Tongue (tissue), 2 donors: ENCODE measurements around the gene GUCY2D. TPM values are rescaled to one million over a fixed set of nuclear protein-coding genes. Genes with fewer than 3 reads are reported as not detected.

ENCODE experiments used
- DNase-seq: peaks from one replicate; pipeline ENCODE4 v3.0.0-alpha.2; 2015
- total RNA-seq: library from RNA; depleted of rRNA; stranded (reverse); fragments of >200 nt; gene quantifications from one replicate; pipeline ENCODE4 v1.2.3, GENCODE V29; 2014

Gene GUCY2D
- total RNA-seq, 1 donor from 2014 or later = not detected

- no peak for DNase-seq
Measured at GRCh38 chr17:7992516-7992915, 9.9 kb upstream of the GUCY2D start.

GRCh38 chr17:7992924-7993323 lies 9.5 kb upstream of the GUCY2D start:
- DNase-seq = no peak

GRCh38 chr17:7993972-7994589 lies 8.3 kb upstream of the GUCY2D start:
- DNase-seq = no peak

- no peak for DNase-seq
Measured at GRCh38 chr17:7995724-7996123, 6.7 kb upstream of the GUCY2D start.

- peak; percentile 60 for DNase-seq
Measured at GRCh38 chr17:7997186-7997585, 5.2 kb upstream of the GUCY2D start.

- DNase-seq = no peak
Measured at GRCh38 chr17:8002721-8003593, 542 bp downstream of the GUCY2D start.

- no peak for DNase-seq
Measured at GRCh38 chr17:8003594-8004181, 1.3 kb downstream of the GUCY2D start.

- DNase-seq = no peak
Measured at GRCh38 chr17:8004899-8005298, 2.5 kb downstream of the GUCY2D start.

GRCh38 chr17:8005357-8005756 lies 2.9 kb downstream of the GUCY2D start:
- DNase-seq = no peak

- no peak for DNase-seq
Measured at GRCh38 chr17:8005967-8006730, 3.7 kb downstream of the GUCY2D start.

- no peak for DNase-seq
Measured at GRCh38 chr17:8006836-8007680, 4.6 kb downstream of the GUCY2D start.

- no peak for DNase-seq
Measured at GRCh38 chr17:8007836-8008235, 5.4 kb downstream of the GUCY2D start.

- no peak for DNase-seq
Measured at GRCh38 chr17:8012045-8012580, 9.7 kb downstream of the GUCY2D start.

- no peak for DNase-seq
Measured at GRCh38 chr17:8012996-8013640, 10.7 kb downstream of the GUCY2D start.

GRCh38 chr17:8013731-8014557 lies 11.5 kb downstream of the GUCY2D start:
- DNase-seq = no peak

- DNase-seq = no peak
Measured at GRCh38 chr17:8014558-8014850, 12.1 kb downstream of the GUCY2D start.

GRCh38 chr17:8015236-8015956 lies 13.0 kb downstream of the GUCY2D start:
- no peak for DNase-seq

- DNase-seq = peak; percentile 16
Measured at GRCh38 chr17:8015957-8016631, 13.7 kb downstream of the GUCY2D start.
